ENCODE measurements around the gene GTF3A. TPM values are rescaled to one million over a fixed set of nuclear protein-coding genes. Genes with fewer than 3 reads are reported as not detected.

Gene GTF3A
- total RNA-seq, 4 donors from 2014 or later, result 31.8 to 174 (median 98.3) TPM

- TF ChIP-seq CTCF (IDR thresholded peaks at IDR 0.05), result no peak
- TF ChIP-seq POLR2A (IDR thresholded peaks at IDR 0.05), result no peak
- no peaks in the 10 kb centered on the region for H3K9me3 ChIP-seq
- no peaks in the 10 kb centered on the region for H3K27me3 ChIP-seq
- no peak for DNase-seq
- H3K27ac ChIP-seq, result no peak overlapping the region
- H3K4me3 ChIP-seq, result no peak overlapping the region
- intact Hi-C loops (cut with DNase I; ENCODE audit: low total_unique reads), result no loop called here
- H3K36me3 ChIP-seq, result no peaks in the 10 kb centered on the region
- H3K4me1 ChIP-seq, result no peaks in the 10 kb centered on the region
Measured at GRCh38 chr13:27404680-27405079, 19.7 kb upstream of the GTF3A start.

- H3K27ac ChIP-seq, result no peak overlapping the region
- H3K36me3 ChIP-seq, result no peaks in the 10 kb centered on the region
- no peak for TF ChIP-seq CTCF (IDR thresholded peaks at IDR 0.05)
- TF ChIP-seq POLR2A (IDR thresholded peaks at IDR 0.05), result no peak
- intact Hi-C loops (cut with DNase I; ENCODE audit: low total_unique reads), result no loop called here
- no peaks in the 10 kb centered on the region for H3K4me1 ChIP-seq
- no peaks in the 10 kb centered on the region for H3K27me3 ChIP-seq
- H3K4me3 ChIP-seq, result no peak overlapping the region
- no peak for DNase-seq
- no peaks in the 10 kb centered on the region for H3K9me3 ChIP-seq
Measured at GRCh38 chr13:27405546-27406134, 18.8 kb upstream of the GTF3A start.

GRCh38 chr13:27406178-27406939, 18.1 kb upstream of the GTF3A start:
- Histone ChIP-seq H3K4me1 (no peaks in the 10 kb centered on the region), H3K27me3 (no peaks in the 10 kb centered on the region), H3K9me3 (no peaks in the 10 kb centered on the region), H3K27ac (no peak overlapping the region), H3K36me3 (no peaks in the 10 kb centered on the region), H3K4me3 (no peak overlapping the region)
- no peak for DNase-seq
- TF ChIP-seq CTCF (IDR thresholded peaks at IDR 0.05) (peak in 3 of 4 experiments; percentile 27 to 46 (median 36)), POLR2A (IDR thresholded peaks at IDR 0.05) (no peak)
- intact Hi-C loops (cut with DNase I; ENCODE audit: low total_unique reads), result no loop called here

- H3K4me3 ChIP-seq, result no peak overlapping the region
- DNase-seq, result no peak
- no peaks in the 10 kb centered on the region for H3K4me1 ChIP-seq
- TF ChIP-seq CTCF (IDR thresholded peaks at IDR 0.05) (no peak), POLR2A (IDR thresholded peaks at IDR 0.05) (no peak)
- no peak overlapping the region for H3K27ac ChIP-seq
- no peaks in the 10 kb centered on the region for H3K9me3 ChIP-seq
- no peaks in the 10 kb centered on the region for H3K36me3 ChIP-seq
- no peaks in the 10 kb centered on the region for H3K27me3 ChIP-seq
- intact Hi-C loops (cut with DNase I; ENCODE audit: low total_unique reads), result no loop called here
Measured at GRCh38 chr13:27408074-27408473, 16.3 kb upstream of the GTF3A start.

- TF ChIP-seq CTCF (IDR thresholded peaks at IDR 0.05) (no peak), POLR2A (IDR thresholded peaks at IDR 0.05) (no peak)
- intact Hi-C loops (cut with DNase I; ENCODE audit: low total_unique reads), result no loop called here
- Histone ChIP-seq H3K36me3 (no peaks in the 10 kb centered on the region), H3K27me3 (no peaks in the 10 kb centered on the region), H3K4me1 (no peaks in the 10 kb centered on the region), H3K9me3 (no peaks in the 10 kb centered on the region), H3K27ac (no peak overlapping the region), H3K4me3 (no peak overlapping the region)
- no peak for DNase-seq
Measured at GRCh38 chr13:27409013-27409412, 15.4 kb upstream of the GTF3A start.
